ENCODE results near the gene RNF39.
"Not testable (repeated sequence)": the region's sequence is repeated elsewhere in the genome, so short reads cannot be mapped to it uniquely, and the experiment has no call there.

RNF39 gene

DNA sequence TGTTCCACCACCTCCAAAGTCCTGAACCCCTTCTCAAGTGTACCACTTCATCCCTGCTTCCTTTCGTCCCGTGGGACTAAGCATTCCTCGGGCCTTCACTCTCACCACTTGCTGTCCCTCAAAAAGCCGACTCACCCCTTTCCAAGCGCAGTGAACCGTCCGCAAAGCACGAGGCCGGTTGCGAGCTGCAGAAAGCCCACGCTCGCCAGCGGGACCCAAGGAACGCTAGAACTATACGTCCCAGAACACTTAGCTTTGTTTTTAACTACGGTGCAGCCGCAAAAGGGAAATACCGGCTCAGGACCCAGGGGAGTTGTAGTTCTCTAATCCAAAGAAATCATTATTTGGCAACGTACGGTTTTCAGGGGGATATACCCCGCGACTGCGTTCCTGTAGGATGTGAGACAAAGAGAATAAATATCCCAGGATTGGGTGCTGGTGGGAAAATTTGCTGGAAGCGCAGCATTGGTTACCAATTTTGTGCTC is 14.9 kb downstream of the RNF39 start:
- peak; percentile 62 for DNase-seq

DNA sequence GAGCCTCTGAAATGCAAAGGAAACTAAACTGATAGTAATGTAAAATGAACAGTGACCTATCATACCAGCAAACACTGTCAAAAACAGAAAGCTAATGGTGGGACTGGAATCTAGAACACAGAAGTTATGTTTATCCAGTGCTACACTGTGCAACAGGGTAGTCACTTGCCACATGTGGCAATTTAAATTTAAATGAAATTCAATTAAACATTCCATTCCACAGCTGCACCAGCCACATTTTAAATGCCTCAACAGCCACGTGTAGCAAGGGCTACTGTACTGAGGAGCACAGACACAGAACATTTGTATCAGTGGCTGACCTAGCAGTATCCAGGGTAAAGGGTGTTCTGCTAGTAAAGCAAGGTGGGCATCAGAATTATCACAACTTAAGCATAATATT is 20.1 kb downstream of the RNF39 start:
- no peak for DNase-seq

GRCh38 chr6:30053682-30054081 is 21.9 kb downstream of the RNF39 start:
- no peak for DNase-seq

- DNase-seq: peak; percentile 16
These were observed 28.3 kb downstream of the RNF39 start for GRCh38 chr6:30047220-30047619.

- no peak for DNase-seq
These were observed 30.9 kb downstream of the RNF39 start for GRCh38 chr6:30044630-30045029.

GRCh38 chr6:30043744-30044143 is 31.8 kb downstream of the RNF39 start:
- no peak for DNase-seq

DNA sequence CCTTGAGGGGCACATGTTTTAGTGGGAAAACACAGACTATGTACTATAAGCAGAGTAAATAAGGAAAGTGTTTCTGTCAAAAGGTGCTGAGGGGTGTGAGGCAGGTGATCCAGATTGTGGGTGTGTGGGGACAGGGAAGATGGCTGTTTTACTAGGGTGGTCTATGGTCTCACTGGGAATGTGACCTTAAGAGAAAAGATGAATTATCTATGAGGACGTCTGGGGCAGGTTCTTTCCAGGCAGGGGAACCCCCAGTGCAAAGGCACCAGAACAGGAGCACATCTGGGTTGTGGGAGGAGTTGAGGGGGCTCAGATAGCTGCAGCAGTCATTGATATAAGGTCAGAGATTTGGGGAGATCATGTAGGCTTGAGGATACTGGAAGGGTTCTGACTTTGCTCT is 32.7 kb downstream of the RNF39 start:
- no peak for DNase-seq

- no peak for DNase-seq
These were observed 33.1 kb downstream of the RNF39 start for GRCh38 chr6:30042476-30042875.

- no peak for DNase-seq
These were observed 33.7 kb downstream of the RNF39 start for GRCh38 chr6:30041821-30042220.

GRCh38 chr6:30041221-30041620 is 34.3 kb downstream of the RNF39 start:
- no peak for DNase-seq

DNA sequence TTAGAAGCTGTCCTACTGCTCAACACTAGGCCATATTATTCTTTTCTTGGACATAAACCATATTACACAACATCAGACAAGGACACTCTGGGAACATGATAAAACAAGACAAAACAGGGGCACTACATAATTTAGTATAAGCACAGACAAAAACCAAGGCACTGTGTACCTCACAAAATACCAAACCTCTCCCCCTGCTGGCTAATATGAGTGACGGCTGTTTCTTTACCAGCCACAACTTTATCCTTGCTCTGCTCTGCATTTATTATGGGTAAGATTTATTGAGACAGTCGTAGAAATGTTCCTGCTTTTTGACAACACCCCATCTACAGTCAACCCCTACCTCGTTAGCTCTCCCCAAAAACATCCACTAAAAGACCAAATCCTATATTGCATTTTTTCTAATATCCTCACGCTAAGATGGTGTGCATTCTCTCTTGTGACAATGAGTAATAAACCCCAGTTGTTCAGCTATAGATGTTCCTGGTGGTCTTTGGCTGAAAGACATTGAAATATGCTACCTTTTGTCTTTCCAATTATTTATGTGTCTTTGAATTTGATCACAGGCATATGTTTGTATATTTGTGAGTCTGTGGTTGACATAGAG is 38.3 kb downstream of the RNF39 start:
- peak; percentile 66 for DNase-seq

GRCh38 chr6:30035784-30036183 is 39.8 kb downstream of the RNF39 start:
- DNase-seq: no peak

DNA sequence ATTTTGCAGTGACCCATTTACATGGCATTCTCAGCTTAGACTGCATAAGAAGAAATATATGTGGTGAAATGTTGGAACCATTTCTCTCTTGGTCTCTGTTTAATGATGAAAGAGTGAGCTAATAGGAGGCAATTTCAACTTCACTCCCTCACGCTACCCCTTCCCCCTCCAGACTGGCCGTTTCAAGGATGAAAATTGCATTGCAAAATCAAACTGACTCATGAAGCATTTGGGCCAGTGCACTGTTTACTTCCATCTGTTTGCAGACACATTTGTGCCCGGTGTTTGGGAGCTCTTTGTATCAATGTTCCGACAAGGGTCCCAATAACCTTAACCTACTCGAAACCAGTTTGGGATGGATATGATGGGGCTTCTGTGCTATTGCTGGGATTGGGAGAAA is 42.1 kb downstream of the RNF39 start:
- peak; percentile 5 for DNase-seq

GRCh38 chr6:30031381-30031780 is 44.2 kb downstream of the RNF39 start:
- no peak for DNase-seq

DNA sequence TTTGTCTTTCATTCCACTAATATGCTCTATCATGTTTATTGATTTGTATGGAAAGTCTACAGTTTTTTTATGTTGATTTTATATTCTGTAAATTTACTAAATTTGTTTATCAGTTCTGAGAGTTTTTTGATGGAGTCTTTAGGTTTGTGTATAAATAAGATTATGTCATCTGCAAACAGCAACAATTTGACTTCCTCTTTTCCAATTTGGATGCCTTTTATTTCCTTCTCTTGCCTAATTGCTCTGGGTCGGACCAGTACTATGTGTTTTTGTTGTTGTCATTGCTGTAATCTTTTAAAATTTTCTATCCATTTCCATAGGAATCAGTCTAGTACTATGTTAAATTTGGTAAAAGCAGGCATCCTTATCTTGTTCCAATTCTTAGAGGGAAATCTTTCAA is 46.0 kb downstream of the RNF39 start:
- no peak for DNase-seq

GRCh38 chr6:30025186-30025585 is 50.4 kb downstream of the RNF39 start:
- DNase-seq: no peak

DNA sequence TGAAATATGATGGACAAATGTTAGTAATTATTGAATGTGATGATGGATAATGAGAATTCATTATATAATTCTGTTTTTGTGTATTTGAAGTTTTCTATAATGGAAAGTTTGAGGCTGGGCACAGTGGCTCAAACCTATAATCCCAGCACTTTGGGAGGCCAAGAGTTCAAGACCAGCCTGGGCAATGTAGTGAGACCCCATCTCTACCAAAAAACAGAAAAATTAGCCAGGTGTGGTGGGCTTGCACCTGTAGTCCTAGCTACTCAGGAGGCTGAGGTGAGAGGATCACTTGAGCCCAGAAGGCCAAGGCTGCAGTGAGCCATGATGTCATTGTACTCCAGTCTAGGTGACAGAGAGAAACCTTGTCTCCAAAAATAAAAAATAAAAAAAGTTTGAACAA is 52.9 kb downstream of the RNF39 start:
- not testable (repeated sequence) for DNase-seq

- DNase-seq: no peak
These were observed 53.4 kb downstream of the RNF39 start for GRCh38 chr6:30022189-30022588.

DNA sequence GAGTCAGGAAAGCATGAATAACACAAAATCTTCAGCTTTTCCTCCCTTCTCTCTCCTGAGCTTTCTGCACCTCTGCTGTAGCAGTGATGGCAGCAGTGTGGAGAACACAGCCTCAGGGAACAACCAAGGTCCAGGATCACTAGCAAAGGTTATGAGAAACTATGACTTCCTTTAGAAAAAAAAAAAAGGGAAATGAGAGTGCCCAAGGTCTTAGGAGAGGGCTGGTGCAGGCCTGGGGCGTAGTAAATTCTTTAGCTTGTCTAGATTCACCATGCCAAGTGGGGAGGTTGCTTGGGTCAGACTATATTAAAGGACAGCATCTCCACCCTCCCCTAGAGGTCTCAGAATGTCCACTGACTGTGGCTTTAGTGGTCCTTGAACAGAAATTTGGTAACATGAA is 54.9 kb downstream of the RNF39 start:
- DNase-seq: no peak

Measured in hematopoietic multipotent progenitor cell treated with erythropoietin and hydrocortisone succinate and interleukin-3 and kit ligand, for 6 days (in vitro differentiated cells).